WTC11 (cell line): ENCODE results near the gene HS2ST1. TPM values are rescaled to one million over a fixed set of nuclear protein-coding genes. Genes with fewer than 3 reads are reported as not detected.

Source experiments
- ATAC-seq: fragments of 200-7000 bp; cut with Tn5 transposase; 2 replicates; pipeline ENCODE4 v1.10.0; 2021; ENCODE audit warnings: mild to moderate bottlenecking, moderate library complexity
- CTCF ChIA-PET: fragments of 300-600 bp; sonication (Branson Sonifier 250); formaldehyde crosslinking; loops from one replicate; lab custom pipeline; 2021; ENCODE audit warnings: antibody characterized with exemption; lab: Charles Lee
- POLR2A ChIA-PET: fragments of 350-600 bp; sonication (Branson Sonifier 250); formaldehyde crosslinking; loops from one replicate; lab custom pipeline; 2021; ENCODE audit warnings: antibody characterized with exemption; lab: Charles Lee
- DNase-seq: peaks from one replicate; pipeline ENCODE4 v3.0.0; 2021; ENCODE audit warnings: low spot score
- H3K27ac Mint-ChIP-seq: 2 replicates; pipeline ENCODE4 v1.8.0; 2021; ENCODE audit warnings: mixed read lengths
- H3K27me3 Mint-ChIP-seq: 2 replicates; pipeline ENCODE4 v1.8.0; 2021; ENCODE audit warnings: low read depth, mild to moderate bottlenecking, moderate library complexity, mixed read lengths
- H3K36me3 Mint-ChIP-seq: 2 replicates; pipeline ENCODE4 v1.8.0; 2021; ENCODE audit warnings: mixed read lengths
- H3K4me1 Mint-ChIP-seq: 2 replicates; pipeline ENCODE4 v1.8.0; 2022; ENCODE audit warnings: mixed read lengths
- H3K4me3 Mint-ChIP-seq: 2 replicates; pipeline ENCODE4 v1.8.0; 2021; ENCODE audit warnings: mild to moderate bottlenecking, moderate library complexity, mixed read lengths
- H3K9me3 Mint-ChIP-seq: 2 replicates; pipeline ENCODE4 v1.8.0; 2021; ENCODE audit warnings: mixed read lengths
- CBFB ChIP-seq: sonication (generic); formaldehyde crosslinking; IDR thresholded peaks from 2 replicates; pipeline ENCODE4 v1.8.1; 2022; ENCODE audit warnings: mild to moderate bottlenecking, low read depth, missing genetic modification reagents
- CREM ChIP-seq: sonication (generic); formaldehyde crosslinking; IDR thresholded peaks from 2 replicates; pipeline ENCODE4 v1.8.1; 2022; ENCODE audit warnings: mild to moderate bottlenecking, missing genetic modification reagents, moderate library complexity
- E2F4 ChIP-seq: sonication (generic); formaldehyde crosslinking; IDR thresholded peaks from 2 replicates; pipeline ENCODE4 v1.8.1; 2022; ENCODE audit warnings: low read depth, mild to moderate bottlenecking, moderate library complexity, missing genetic modification reagents, borderline replicate concordance
- EMX1 ChIP-seq: fragments of 250-450 bp; sonication (Bioruptor Pico); IDR thresholded peaks from 2 replicates; pipeline ENCODE4 v1.8.0; 2021; ENCODE audit warnings: mild to moderate bottlenecking
- ERG ChIP-seq: fragments of 250-450 bp; sonication (Bioruptor Pico); IDR thresholded peaks from 2 replicates; pipeline ENCODE4 v1.8.0; 2021; ENCODE audit warnings: mild to moderate bottlenecking
- FOXJ3 ChIP-seq: sonication (generic); formaldehyde crosslinking; IDR thresholded peaks from 2 replicates; pipeline ENCODE4 v1.9.0; 2021; ENCODE audit warnings: missing genetic modification reagents, mild to moderate bottlenecking, borderline replicate concordance
- GRHL2 ChIP-seq: fragments of 250-450 bp; sonication (Bioruptor Pico); IDR thresholded peaks from 2 replicates; pipeline ENCODE4 v1.8.0; 2022; ENCODE audit warnings: mild to moderate bottlenecking, moderate library complexity; ENCODE audit not compliant: insufficient replicate concordance, severe bottlenecking
- GTF2I ChIP-seq: fragments of 250-450 bp; sonication (Bioruptor Pico); conservative IDR thresholded peaks from 2 replicates; pipeline ENCODE4 v1.4.0; 2021; ENCODE audit warnings: mild to moderate bottlenecking
- KAT7 ChIP-seq: sonication (generic); formaldehyde crosslinking; IDR thresholded peaks from 2 replicates; pipeline ENCODE4 v1.8.1; 2023; ENCODE audit warnings: missing genetic modification reagents, mild to moderate bottlenecking, borderline replicate concordance
- MYBL2 ChIP-seq: sonication (generic); formaldehyde crosslinking; IDR thresholded peaks from 2 replicates; pipeline ENCODE4 v1.8.1; 2023; ENCODE audit warnings: mild to moderate bottlenecking, moderate library complexity, missing genetic modification reagents
- NFE2L1 ChIP-seq: sonication (generic); formaldehyde crosslinking; IDR thresholded peaks from 2 replicates; pipeline ENCODE4 v1.8.1; 2023; ENCODE audit warnings: missing genetic modification reagents
- NR3C1 ChIP-seq: sonication (generic); formaldehyde crosslinking; conservative IDR thresholded peaks from 2 replicates; pipeline ENCODE4 v1.8.1; 2023; ENCODE audit warnings: low read depth, mild to moderate bottlenecking, missing genetic modification reagents
- PRRX2 ChIP-seq: fragments of 250-450 bp; sonication (Bioruptor Pico); IDR thresholded peaks from 2 replicates; pipeline ENCODE4 v1.8.0; 2021; ENCODE audit warnings: mild to moderate bottlenecking
- SMAD3 ChIP-seq: sonication (generic); formaldehyde crosslinking; IDR thresholded peaks from 2 replicates; pipeline ENCODE4 v1.8.0; 2022; ENCODE audit warnings: missing genetic modification reagents, mild to moderate bottlenecking, borderline replicate concordance
- SOX15 ChIP-seq: fragments of 250-450 bp; sonication (Bioruptor Pico); IDR thresholded peaks from 2 replicates; pipeline ENCODE4 v1.9.0; 2021; ENCODE audit warnings: mild to moderate bottlenecking
- TEAD1 ChIP-seq: sonication (generic); formaldehyde crosslinking; IDR thresholded peaks from 2 replicates; pipeline ENCODE4 v1.8.0; 2022; ENCODE audit warnings: mild to moderate bottlenecking, missing genetic modification reagents
- ZBTB21 ChIP-seq: sonication (generic); formaldehyde crosslinking; IDR thresholded peaks from 2 replicates; pipeline ENCODE4 v1.8.1; 2023; ENCODE audit warnings: mild to moderate bottlenecking, missing genetic modification reagents, borderline replicate concordance
- ZNF121 ChIP-seq: sonication (generic); formaldehyde crosslinking; IDR thresholded peaks from 2 replicates; pipeline ENCODE4 v1.8.0; 2023; ENCODE audit warnings: missing genetic modification reagents
- ZNF416 ChIP-seq: fragments of 250-450 bp; sonication (Bioruptor Pico); IDR thresholded peaks from 2 replicates; pipeline ENCODE4 v1.9.0; 2021; ENCODE audit warnings: mild to moderate bottlenecking, inconsistent platforms
- ZNF425 ChIP-seq: fragments of 250-450 bp; sonication (Bioruptor Pico); conservative IDR thresholded peaks from 2 replicates; pipeline ENCODE4 v1.9.0; 2021; ENCODE audit warnings: mild to moderate bottlenecking
- total RNA-seq: library from RNA; stranded (reverse); gene quantifications from 3 replicates; pipeline ENCODE4 v1.2.3, GENCODE V29; 2021
- TF ChIP-seq, protein P1 (sequence below): sonication (generic); formaldehyde crosslinking; IDR thresholded peaks from 2 replicates; pipeline ENCODE4 v1.8.1; 2022; ENCODE audit warnings: mild to moderate bottlenecking, moderate library complexity, missing genetic modification reagents
- TF ChIP-seq, protein P2 (sequence below): sonication (generic); formaldehyde crosslinking; IDR thresholded peaks from 2 replicates; pipeline ENCODE4 v1.8.1; 2023; ENCODE audit warnings: mild to moderate bottlenecking, missing genetic modification reagents, moderate library complexity
- TF ChIP-seq, protein P3 (sequence below): sonication (generic); formaldehyde crosslinking; IDR thresholded peaks from 2 replicates; pipeline ENCODE4 v1.8.1; 2022; ENCODE audit warnings: mild to moderate bottlenecking, missing genetic modification reagents, moderate library complexity, borderline replicate concordance
- TF ChIP-seq, protein P4 (sequence below): sonication (generic); formaldehyde crosslinking; conservative IDR thresholded peaks from 2 replicates; pipeline ENCODE4 v1.8.1; 2023; ENCODE audit warnings: mild to moderate bottlenecking, low read depth, missing genetic modification reagents, moderate library complexity
- TF ChIP-seq, protein P5 (sequence below): sonication (generic); formaldehyde crosslinking; IDR thresholded peaks from 2 replicates; pipeline ENCODE4 v1.8.0; 2022; ENCODE audit warnings: mild to moderate bottlenecking, missing genetic modification reagents

Gene HS2ST1
- total RNA-seq, 1 experiment from 2014 or later = 24.7 TPM

GRCh38 chr1:86913896-86914600 lies 387 bp upstream of the HS2ST1 start, which contains the start of gene SELENOF:
Gene SELENOF (minus strand): TSS chr1:86914126. CDS start chr1:86914111, 15 bp downstream.
- Mint-ChIP-seq H3K27me3 (no peaks in the 10 kb centered on the region), H3K4me3 (no peak within 1 kb of the TSS), H3K4me1 (peaks cover 32% of the 10 kb centered on the region), H3K9me3 (no peaks in the 10 kb centered on the region), H3K36me3 (peaks cover 23% of the 10 kb centered on the region), H3K27ac (no peak within 1 kb of the TSS)
- ChIA-PET POLR2A (interaction anchor here (0.6 to 2.9 kb wide), 8 partner anchors 10 to 416 kb away, joined by 3 to 30 read pairs (median 4); no protein-coding TSS in a partner anchor), CTCF (interaction anchor here (0.7 to 2.3 kb wide), 8 partner anchors 13 to 209 kb away, joined by 3 to 10 read pairs (median 7); partner anchors contain the start of gene SH3GLB1)
- peak; percentile 93 for ATAC-seq
- peak; percentile 100 for DNase-seq
- TF ChIP-seq MYBL2 (CRISPR knock-in tag) = no peak
- TF ChIP-seq CBFB = no peak
- TF ChIP-seq, protein P1, sequence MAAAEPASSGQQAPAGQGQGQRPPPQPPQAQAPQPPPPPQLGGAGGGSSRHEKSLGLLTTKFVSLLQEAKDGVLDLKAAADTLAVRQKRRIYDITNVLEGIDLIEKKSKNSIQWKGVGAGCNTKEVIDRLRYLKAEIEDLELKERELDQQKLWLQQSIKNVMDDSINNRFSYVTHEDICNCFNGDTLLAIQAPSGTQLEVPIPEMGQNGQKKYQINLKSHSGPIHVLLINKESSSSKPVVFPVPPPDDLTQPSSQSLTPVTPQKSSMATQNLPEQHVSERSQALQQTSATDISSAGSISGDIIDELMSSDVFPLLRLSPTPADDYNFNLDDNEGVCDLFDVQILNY (CRISPR knock-in tag) = no peak
- TF ChIP-seq E2F4 (CRISPR knock-in tag) = no peak
- TF ChIP-seq NR3C1 (CRISPR knock-in tag) = no peak
- TF ChIP-seq ZNF425 = no peak
- TF ChIP-seq, protein P2, sequence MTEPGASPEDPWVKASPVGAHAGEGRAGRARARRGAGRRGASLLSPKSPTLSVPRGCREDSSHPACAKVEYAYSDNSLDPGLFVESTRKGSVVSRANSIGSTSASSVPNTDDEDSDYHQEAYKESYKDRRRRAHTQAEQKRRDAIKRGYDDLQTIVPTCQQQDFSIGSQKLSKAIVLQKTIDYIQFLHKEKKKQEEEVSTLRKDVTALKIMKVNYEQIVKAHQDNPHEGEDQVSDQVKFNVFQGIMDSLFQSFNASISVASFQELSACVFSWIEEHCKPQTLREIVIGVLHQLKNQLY = no peak
- 0 out of 2 replicates have a peak, but pooled peaks have one; percentile 32 for TF ChIP-seq TEAD1
- TF ChIP-seq SOX15 (CRISPR knock-in tag) = no peak
- no peak for TF ChIP-seq SMAD3
- no peak for TF ChIP-seq EMX1 (CRISPR knock-in tag)
- TF ChIP-seq ERG (CRISPR knock-in tag) = no peak
- TF ChIP-seq, protein P3, sequence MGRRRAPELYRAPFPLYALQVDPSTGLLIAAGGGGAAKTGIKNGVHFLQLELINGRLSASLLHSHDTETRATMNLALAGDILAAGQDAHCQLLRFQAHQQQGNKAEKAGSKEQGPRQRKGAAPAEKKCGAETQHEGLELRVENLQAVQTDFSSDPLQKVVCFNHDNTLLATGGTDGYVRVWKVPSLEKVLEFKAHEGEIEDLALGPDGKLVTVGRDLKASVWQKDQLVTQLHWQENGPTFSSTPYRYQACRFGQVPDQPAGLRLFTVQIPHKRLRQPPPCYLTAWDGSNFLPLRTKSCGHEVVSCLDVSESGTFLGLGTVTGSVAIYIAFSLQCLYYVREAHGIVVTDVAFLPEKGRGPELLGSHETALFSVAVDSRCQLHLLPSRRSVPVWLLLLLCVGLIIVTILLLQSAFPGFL (CRISPR knock-in tag) = no peak
- TF ChIP-seq FOXJ3 = no peak
- TF ChIP-seq ZNF121 (CRISPR knock-in tag) = no peak
- TF ChIP-seq NFE2L1 (CRISPR knock-in tag) = no peak
- TF ChIP-seq PRRX2 (CRISPR knock-in tag) = no peak
- TF ChIP-seq, protein P4, sequence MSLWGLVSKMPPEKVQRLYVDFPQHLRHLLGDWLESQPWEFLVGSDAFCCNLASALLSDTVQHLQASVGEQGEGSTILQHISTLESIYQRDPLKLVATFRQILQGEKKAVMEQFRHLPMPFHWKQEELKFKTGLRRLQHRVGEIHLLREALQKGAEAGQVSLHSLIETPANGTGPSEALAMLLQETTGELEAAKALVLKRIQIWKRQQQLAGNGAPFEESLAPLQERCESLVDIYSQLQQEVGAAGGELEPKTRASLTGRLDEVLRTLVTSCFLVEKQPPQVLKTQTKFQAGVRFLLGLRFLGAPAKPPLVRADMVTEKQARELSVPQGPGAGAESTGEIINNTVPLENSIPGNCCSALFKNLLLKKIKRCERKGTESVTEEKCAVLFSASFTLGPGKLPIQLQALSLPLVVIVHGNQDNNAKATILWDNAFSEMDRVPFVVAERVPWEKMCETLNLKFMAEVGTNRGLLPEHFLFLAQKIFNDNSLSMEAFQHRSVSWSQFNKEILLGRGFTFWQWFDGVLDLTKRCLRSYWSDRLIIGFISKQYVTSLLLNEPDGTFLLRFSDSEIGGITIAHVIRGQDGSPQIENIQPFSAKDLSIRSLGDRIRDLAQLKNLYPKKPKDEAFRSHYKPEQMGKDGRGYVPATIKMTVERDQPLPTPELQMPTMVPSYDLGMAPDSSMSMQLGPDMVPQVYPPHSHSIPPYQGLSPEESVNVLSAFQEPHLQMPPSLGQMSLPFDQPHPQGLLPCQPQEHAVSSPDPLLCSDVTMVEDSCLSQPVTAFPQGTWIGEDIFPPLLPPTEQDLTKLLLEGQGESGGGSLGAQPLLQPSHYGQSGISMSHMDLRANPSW (CRISPR knock-in tag) = no peak
- TF ChIP-seq KAT7 (CRISPR knock-in tag) = no peak
- TF ChIP-seq, protein P5, sequence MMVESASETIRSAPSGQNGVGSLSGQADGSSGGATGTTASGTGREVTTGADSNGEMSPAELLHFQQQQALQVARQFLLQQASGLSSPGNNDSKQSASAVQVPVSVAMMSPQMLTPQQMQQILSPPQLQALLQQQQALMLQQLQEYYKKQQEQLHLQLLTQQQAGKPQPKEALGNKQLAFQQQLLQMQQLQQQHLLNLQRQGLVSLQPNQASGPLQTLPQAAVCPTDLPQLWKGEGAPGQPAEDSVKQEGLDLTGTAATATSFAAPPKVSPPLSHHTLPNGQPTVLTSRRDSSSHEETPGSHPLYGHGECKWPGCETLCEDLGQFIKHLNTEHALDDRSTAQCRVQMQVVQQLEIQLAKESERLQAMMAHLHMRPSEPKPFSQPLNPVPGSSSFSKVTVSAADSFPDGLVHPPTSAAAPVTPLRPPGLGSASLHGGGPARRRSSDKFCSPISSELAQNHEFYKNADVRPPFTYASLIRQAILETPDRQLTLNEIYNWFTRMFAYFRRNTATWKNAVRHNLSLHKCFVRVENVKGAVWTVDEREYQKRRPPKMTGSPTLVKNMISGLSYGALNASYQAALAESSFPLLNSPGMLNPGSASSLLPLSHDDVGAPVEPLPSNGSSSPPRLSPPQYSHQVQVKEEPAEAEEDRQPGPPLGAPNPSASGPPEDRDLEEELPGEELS (CRISPR knock-in tag) = no peak
- no peak for TF ChIP-seq GRHL2 (CRISPR knock-in tag)
- no peak for TF ChIP-seq ZNF416 (CRISPR knock-in tag)
- no peak for TF ChIP-seq ZBTB21 (CRISPR knock-in tag)
- no peak for TF ChIP-seq GTF2I (CRISPR knock-in tag)
- TF ChIP-seq CREM = no peak
